Measurements from ENCODE around the gene ABCC1. TPM values are rescaled to one million over a fixed set of nuclear protein-coding genes. Genes with fewer than 3 reads are reported as not detected.

ABCC1 gene
- polyA plus RNA-seq, 1 donor from 2014 or later: 3.0 TPM

DNA sequence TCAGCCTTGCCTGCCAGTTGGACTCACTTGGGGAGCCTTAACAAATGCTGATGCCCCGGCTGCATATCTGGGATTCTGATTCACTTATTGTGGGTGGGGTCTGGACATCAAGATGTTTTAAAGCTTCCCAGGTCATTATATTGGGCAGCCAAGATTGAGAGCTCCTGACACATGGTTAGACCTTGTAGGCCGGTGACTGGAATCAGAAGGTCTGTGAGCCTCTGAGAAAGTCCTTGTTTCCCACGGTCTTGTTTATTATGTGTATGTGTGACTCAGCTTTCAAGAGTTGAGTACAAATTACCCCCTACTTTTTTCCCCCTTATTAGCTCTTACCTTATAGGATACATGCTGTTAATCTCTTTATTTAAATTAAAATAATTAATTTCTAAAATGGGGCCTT, 103.5 kb downstream of the ABCC1 start:
- H3K27me3 ChIP-seq (ENCODE audit: insufficient read depth, low read depth, low read length): no peaks in the 10 kb centered on the region
- H3K9me2 ChIP-seq (ENCODE audit: insufficient read depth, low read length): no peaks in the 10 kb centered on the region
- H4K20me1 ChIP-seq (ENCODE audit: insufficient read depth): no peaks in the 10 kb centered on the region
- no peaks in the 10 kb centered on the region for H3F3A ChIP-seq (ENCODE audit: insufficient read depth, low read length, poor library complexity, severe bottlenecking)
- H3K27ac ChIP-seq (ENCODE audit: low read length): no peak overlapping the region
- TF ChIP-seq TAF1 (IDR thresholded peaks at IDR 0.05; ENCODE audit: low read depth): no peak
- TF ChIP-seq MXI1 (conservative IDR thresholded peaks at IDR 0.05; ENCODE audit: poor library complexity, severe bottlenecking): no peak
- TF ChIP-seq, protein P1, sequence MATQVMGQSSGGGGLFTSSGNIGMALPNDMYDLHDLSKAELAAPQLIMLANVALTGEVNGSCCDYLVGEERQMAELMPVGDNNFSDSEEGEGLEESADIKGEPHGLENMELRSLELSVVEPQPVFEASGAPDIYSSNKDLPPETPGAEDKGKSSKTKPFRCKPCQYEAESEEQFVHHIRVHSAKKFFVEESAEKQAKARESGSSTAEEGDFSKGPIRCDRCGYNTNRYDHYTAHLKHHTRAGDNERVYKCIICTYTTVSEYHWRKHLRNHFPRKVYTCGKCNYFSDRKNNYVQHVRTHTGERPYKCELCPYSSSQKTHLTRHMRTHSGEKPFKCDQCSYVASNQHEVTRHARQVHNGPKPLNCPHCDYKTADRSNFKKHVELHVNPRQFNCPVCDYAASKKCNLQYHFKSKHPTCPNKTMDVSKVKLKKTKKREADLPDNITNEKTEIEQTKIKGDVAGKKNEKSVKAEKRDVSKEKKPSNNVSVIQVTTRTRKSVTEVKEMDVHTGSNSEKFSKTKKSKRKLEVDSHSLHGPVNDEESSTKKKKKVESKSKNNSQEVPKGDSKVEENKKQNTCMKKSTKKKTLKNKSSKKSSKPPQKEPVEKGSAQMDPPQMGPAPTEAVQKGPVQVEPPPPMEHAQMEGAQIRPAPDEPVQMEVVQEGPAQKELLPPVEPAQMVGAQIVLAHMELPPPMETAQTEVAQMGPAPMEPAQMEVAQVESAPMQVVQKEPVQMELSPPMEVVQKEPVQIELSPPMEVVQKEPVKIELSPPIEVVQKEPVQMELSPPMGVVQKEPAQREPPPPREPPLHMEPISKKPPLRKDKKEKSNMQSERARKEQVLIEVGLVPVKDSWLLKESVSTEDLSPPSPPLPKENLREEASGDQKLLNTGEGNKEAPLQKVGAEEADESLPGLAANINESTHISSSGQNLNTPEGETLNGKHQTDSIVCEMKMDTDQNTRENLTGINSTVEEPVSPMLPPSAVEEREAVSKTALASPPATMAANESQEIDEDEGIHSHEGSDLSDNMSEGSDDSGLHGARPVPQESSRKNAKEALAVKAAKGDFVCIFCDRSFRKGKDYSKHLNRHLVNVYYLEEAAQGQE (IDR thresholded peaks at IDR 0.05; ENCODE audit: borderline replicate concordance): no peak
- TF ChIP-seq EP300 (conservative IDR thresholded peaks at IDR 0.05; ENCODE audit: poor library complexity, severe bottlenecking): no peak
- no peak for TF ChIP-seq SMC3 (conservative IDR thresholded peaks at IDR 0.05; ENCODE audit: poor library complexity)
- no peak for TF ChIP-seq POLR2AphosphoS5 (IDR thresholded peaks at IDR 0.05)
- no peak for TF ChIP-seq RAD21 (conservative IDR thresholded peaks at IDR 0.05)
- TF ChIP-seq EZH2 (IDR thresholded peaks at IDR 0.05; ENCODE audit: borderline replicate concordance, insufficient read depth, low read length, poor library complexity, severe bottlenecking): no peak
- TF ChIP-seq, protein P2, sequence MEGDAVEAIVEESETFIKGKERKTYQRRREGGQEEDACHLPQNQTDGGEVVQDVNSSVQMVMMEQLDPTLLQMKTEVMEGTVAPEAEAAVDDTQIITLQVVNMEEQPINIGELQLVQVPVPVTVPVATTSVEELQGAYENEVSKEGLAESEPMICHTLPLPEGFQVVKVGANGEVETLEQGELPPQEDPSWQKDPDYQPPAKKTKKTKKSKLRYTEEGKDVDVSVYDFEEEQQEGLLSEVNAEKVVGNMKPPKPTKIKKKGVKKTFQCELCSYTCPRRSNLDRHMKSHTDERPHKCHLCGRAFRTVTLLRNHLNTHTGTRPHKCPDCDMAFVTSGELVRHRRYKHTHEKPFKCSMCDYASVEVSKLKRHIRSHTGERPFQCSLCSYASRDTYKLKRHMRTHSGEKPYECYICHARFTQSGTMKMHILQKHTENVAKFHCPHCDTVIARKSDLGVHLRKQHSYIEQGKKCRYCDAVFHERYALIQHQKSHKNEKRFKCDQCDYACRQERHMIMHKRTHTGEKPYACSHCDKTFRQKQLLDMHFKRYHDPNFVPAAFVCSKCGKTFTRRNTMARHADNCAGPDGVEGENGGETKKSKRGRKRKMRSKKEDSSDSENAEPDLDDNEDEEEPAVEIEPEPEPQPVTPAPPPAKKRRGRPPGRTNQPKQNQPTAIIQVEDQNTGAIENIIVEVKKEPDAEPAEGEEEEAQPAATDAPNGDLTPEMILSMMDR (IDR thresholded peaks at IDR 0.05; ENCODE audit: poor library complexity, severe bottlenecking): no peak
- H3K4me2 ChIP-seq (ENCODE audit: low read length): no peak overlapping the region
- no peaks in the 10 kb centered on the region for H3K79me2 ChIP-seq (replicated peaks; ENCODE audit: insufficient read depth, low read length)
- H3K4me3 ChIP-seq (ENCODE audit: low read length): no peak overlapping the region
- no peak overlapping the region for H3K9ac ChIP-seq (ENCODE audit: low read length)
- no peaks in the 10 kb centered on the region for H3K36me3 ChIP-seq (ENCODE audit: insufficient read depth, low read length)
- no peak overlapping the region for H2AFZ ChIP-seq (ENCODE audit: low read depth, low read length)
- no peaks in the 10 kb centered on the region for H3K9me3 ChIP-seq (ENCODE audit: low read length)

DNA sequence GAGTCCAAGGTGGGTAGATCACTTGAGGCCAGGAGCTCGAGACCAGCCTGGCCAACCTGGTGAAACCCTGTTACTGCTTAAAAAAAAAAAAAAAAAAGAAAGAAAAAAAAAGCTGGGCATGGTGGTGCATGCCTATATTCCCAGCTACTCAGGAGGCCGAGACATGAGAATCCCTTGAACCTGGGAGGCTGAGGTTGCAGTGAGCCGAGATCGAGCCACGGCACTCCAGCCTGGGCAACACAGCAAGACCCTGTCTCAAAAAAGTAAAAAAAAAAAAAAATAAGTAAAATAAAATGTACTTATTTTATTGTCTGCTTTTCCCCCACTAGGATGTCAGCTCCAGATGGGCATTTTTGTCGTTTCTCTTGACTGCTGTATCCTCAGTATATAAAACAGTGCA, 107.7 kb downstream of the ABCC1 start:
- H3K36me3 ChIP-seq (ENCODE audit: insufficient read depth, low read length): no peaks in the 10 kb centered on the region
- H3K4me3 ChIP-seq (ENCODE audit: low read length): no peak overlapping the region
- no peaks in the 10 kb centered on the region for H4K20me1 ChIP-seq (ENCODE audit: insufficient read depth)
- no peak overlapping the region for H3K9ac ChIP-seq (ENCODE audit: low read length)
- H2AFZ ChIP-seq (ENCODE audit: low read depth, low read length): no peak overlapping the region
- no peaks in the 10 kb centered on the region for H3K9me2 ChIP-seq (ENCODE audit: insufficient read depth, low read length)
- H3K79me2 ChIP-seq (replicated peaks; ENCODE audit: insufficient read depth, low read length): no peaks in the 10 kb centered on the region
- H3K27ac ChIP-seq (ENCODE audit: low read length): no peak overlapping the region
- no peaks in the 10 kb centered on the region for H3K27me3 ChIP-seq (ENCODE audit: insufficient read depth, low read depth, low read length)
- TF ChIP-seq RAD21 (conservative IDR thresholded peaks at IDR 0.05) (no peak), TAF1 (IDR thresholded peaks at IDR 0.05; ENCODE audit: low read depth) (no peak), EZH2 (IDR thresholded peaks at IDR 0.05; ENCODE audit: borderline replicate concordance, insufficient read depth, low read length, poor library complexity, severe bottlenecking) (no peak), SMC3 (conservative IDR thresholded peaks at IDR 0.05; ENCODE audit: poor library complexity) (no peak), EP300 (conservative IDR thresholded peaks at IDR 0.05; ENCODE audit: poor library complexity, severe bottlenecking) (no peak), POLR2AphosphoS5 (IDR thresholded peaks at IDR 0.05) (no peak), MXI1 (conservative IDR thresholded peaks at IDR 0.05; ENCODE audit: poor library complexity, severe bottlenecking) (no peak)
- TF ChIP-seq, protein P2 (IDR thresholded peaks at IDR 0.05; ENCODE audit: poor library complexity, severe bottlenecking): no peak
- TF ChIP-seq, protein P1 (IDR thresholded peaks at IDR 0.05; ENCODE audit: borderline replicate concordance): no peak
- no peaks in the 10 kb centered on the region for H3K9me3 ChIP-seq (ENCODE audit: low read length)
- H3F3A ChIP-seq (ENCODE audit: insufficient read depth, low read length, poor library complexity, severe bottlenecking): no peaks in the 10 kb centered on the region
- no peak overlapping the region for H3K4me2 ChIP-seq (ENCODE audit: low read length)
